NCI-H1436 (cell line): ENCODE data around the gene AGO1.
A peak's percentile ranks its signal among the peaks of the same experiment; 100 is the strongest.
"Not testable (repeated sequence)": the region's sequence is repeated elsewhere in the genome, so short reads cannot be mapped to it uniquely, and the experiment has no call there.

Experiments used
- DNase-seq: peaks from one replicate; lab custom pipeline; 2025; lab: John Stamatoyannopoulos, UW

The AGO1 gene

GRCh38 chr1:35869245-35869950 lies 13.6 kb upstream of the AGO1 start:
- not testable (repeated sequence) for DNase-seq

- no peak for DNase-seq
These were observed 12.2 kb upstream of the AGO1 start for GRCh38 chr1:35870651-35871309.

GRCh38 chr1:35873243-35873750 lies 9.7 kb upstream of the AGO1 start:
- no peak for DNase-seq

GRCh38 chr1:35874115-35874514 lies 8.9 kb upstream of the AGO1 start:
- DNase-seq, result not testable (repeated sequence)

- DNase-seq, result no peak
These were observed 6.0 kb upstream of the AGO1 start for GRCh38 chr1:35876988-35877387.

GRCh38 chr1:35881850-35882273 lies 1.1 kb upstream of the AGO1 start:
- DNase-seq, result no peak

- no peak for DNase-seq
These were observed 444 bp upstream of the AGO1 start for GRCh38 chr1:35882586-35882944.

GRCh38 chr1:35883635-35884101 lies 659 bp downstream of the AGO1 start:
- DNase-seq, result peak; percentile 65

- DNase-seq, result no peak
These were observed 1.9 kb downstream of the AGO1 start for GRCh38 chr1:35884934-35885333.

GRCh38 chr1:35885961-35886558 lies 3.1 kb downstream of the AGO1 start:
- no peak for DNase-seq

GRCh38 chr1:35886577-35887431 lies 3.8 kb downstream of the AGO1 start:
- DNase-seq, result no peak

- DNase-seq, result no peak
These were observed 4.5 kb downstream of the AGO1 start for GRCh38 chr1:35887508-35887907.

GRCh38 chr1:35888255-35888654 lies 5.2 kb downstream of the AGO1 start:
- no peak for DNase-seq

GRCh38 chr1:35888981-35889380 lies 6.0 kb downstream of the AGO1 start:
- not testable (repeated sequence) for DNase-seq

GRCh38 chr1:35893051-35893879 lies 10.3 kb downstream of the AGO1 start:
- no peak for DNase-seq

- DNase-seq, result no peak
These were observed 11.2 kb downstream of the AGO1 start for GRCh38 chr1:35894183-35894582.

GRCh38 chr1:35894656-35895055 lies 11.6 kb downstream of the AGO1 start:
- DNase-seq, result no peak

GRCh38 chr1:35899941-35900340 lies 16.9 kb downstream of the AGO1 start:
- no peak for DNase-seq

- no peak for DNase-seq
These were observed 18.2 kb downstream of the AGO1 start for GRCh38 chr1:35901235-35901634.

- no peak for DNase-seq
These were observed 19.7 kb downstream of the AGO1 start for GRCh38 chr1:35902671-35903070.

- no peak for DNase-seq
These were observed 31.7 kb downstream of the AGO1 start for GRCh38 chr1:35914717-35915116.
